NCI-H526 treated with DMSO at 0.1 percent for 48 hours (cell line): ENCODE results near the gene MAFB.
"Not testable (repeated sequence)": the region's sequence is repeated elsewhere in the genome, so short reads cannot be mapped to it uniquely, and the experiment has no call there.

ENCODE experiments used
- DNase-seq: peaks from one replicate; lab custom pipeline; 2025; lab: John Stamatoyannopoulos, UW

Gene MAFB

GRCh38 chr20:40689100-40689942, at the start of gene MAFB:
MAFB (minus strand) TSS chr20:40689236; CDS start chr20:40688850, 386 bp downstream.
- peak; percentile 58 for DNase-seq

- DNase-seq, result not testable (repeated sequence)
Measured at GRCh38 chr20:40736468-40736867, 47.4 kb upstream of the MAFB start.

- DNase-seq, result no peak
Measured at GRCh38 chr20:40728996-40729395, 40.0 kb upstream of the MAFB start.

GRCh38 chr20:40728470-40728869, 39.4 kb upstream of the MAFB start:
- DNase-seq, result no peak

- no peak for DNase-seq
Measured at GRCh38 chr20:40727960-40728359, 38.9 kb upstream of the MAFB start.

GRCh38 chr20:40726776-40727175, 37.7 kb upstream of the MAFB start:
- no peak for DNase-seq

GRCh38 chr20:40724566-40724965, 35.5 kb upstream of the MAFB start:
- DNase-seq, result no peak

GRCh38 chr20:40720826-40721225, 31.8 kb upstream of the MAFB start:
- no peak for DNase-seq

GRCh38 chr20:40720099-40720498, 31.1 kb upstream of the MAFB start:
- no peak for DNase-seq

- DNase-seq, result no peak
Measured at GRCh38 chr20:40718982-40719729, 30.1 kb upstream of the MAFB start.

GRCh38 chr20:40718214-40718977, 29.4 kb upstream of the MAFB start:
- no peak for DNase-seq

- no peak for DNase-seq
Measured at GRCh38 chr20:40717343-40717865, 28.4 kb upstream of the MAFB start.

- no peak for DNase-seq
Measured at GRCh38 chr20:40715491-40715890, 26.5 kb upstream of the MAFB start.

GRCh38 chr20:40714916-40715315, 25.9 kb upstream of the MAFB start:
- no peak for DNase-seq

- no peak for DNase-seq
Measured at GRCh38 chr20:40714109-40714508, 25.1 kb upstream of the MAFB start.

- no peak for DNase-seq
Measured at GRCh38 chr20:40713508-40713907, 24.5 kb upstream of the MAFB start.

GRCh38 chr20:40711079-40711478, 22.0 kb upstream of the MAFB start:
- DNase-seq, result no peak

GRCh38 chr20:40710603-40711002, 21.6 kb upstream of the MAFB start:
- DNase-seq, result no peak

GRCh38 chr20:40706977-40707582, 18.0 kb upstream of the MAFB start:
- no peak for DNase-seq

- no peak for DNase-seq
Measured at GRCh38 chr20:40705413-40705812, 16.4 kb upstream of the MAFB start.

GRCh38 chr20:40704828-40705227, 15.8 kb upstream of the MAFB start:
- no peak for DNase-seq
